Mesendoderm (in vitro differentiated cells): Measurements from ENCODE around the gene ALDOB.
A peak's percentile ranks its signal among the peaks of the same experiment; 100 is the strongest.

ENCODE experiments used
- DNase-seq: peaks from one replicate; pipeline ENCODE4 v3.0.0; 2013
- H2AK5ac ChIP-seq: 2 replicates; pipeline ENCODE4 v1.6.1; 2013; ENCODE audit warnings: low read length, inconsistent platforms
- H2BK120ac ChIP-seq: 2 replicates; pipeline ENCODE4 v1.6.1; 2013; ENCODE audit warnings: low read depth, mild to moderate bottlenecking, low read length, moderate library complexity, mixed read lengths
- H2BK15ac ChIP-seq: replicated peaks from 2 replicates; pipeline ENCODE4 v1.6.1; 2013; ENCODE audit warnings: low read depth, mild to moderate bottlenecking, moderate library complexity
- H2BK5ac ChIP-seq: 2 replicates; pipeline ENCODE4 v1.6.1; 2013; ENCODE audit warnings: low read length, inconsistent platforms
- H3K18ac ChIP-seq: 2 replicates; pipeline ENCODE4 v1.6.1; 2013; ENCODE audit warnings: mild to moderate bottlenecking, low read length, mixed read lengths
- H3K23ac ChIP-seq: one replicate; pipeline ENCODE4 v1.6.1; 2013; ENCODE audit warnings: low read length
- H3K27ac ChIP-seq: 2 replicates; pipeline ENCODE4 v1.5.1; 2013; ENCODE audit warnings: low read depth, mild to moderate bottlenecking, inconsistent platforms, low read length, moderate library complexity
- H3K27me3 ChIP-seq: 2 replicates; pipeline ENCODE4 v1.6.1; 2013; ENCODE audit warnings: low read length, control low read depth, mild to moderate bottlenecking, inconsistent platforms; ENCODE audit not compliant: insufficient read depth, poor library complexity
- H3K36me3 ChIP-seq: 2 replicates; pipeline ENCODE4 v1.6.1; 2013; ENCODE audit warnings: low read length, inconsistent platforms; ENCODE audit not compliant: control insufficient read depth, insufficient read depth
- H3K4ac ChIP-seq: one replicate; pipeline ENCODE4 v1.6.1; 2013; ENCODE audit warnings: low read depth, mild to moderate bottlenecking, low read length, moderate library complexity
- H3K4me1 ChIP-seq: 2 replicates; pipeline ENCODE4 v1.6.1; 2013; ENCODE audit warnings: low read depth, low read length, inconsistent platforms; ENCODE audit not compliant: control insufficient read depth
- H3K4me2 ChIP-seq: 2 replicates; pipeline ENCODE4 v1.6.1; 2013; ENCODE audit warnings: low read length
- H3K4me3 ChIP-seq: 2 replicates; pipeline ENCODE4 v1.5.1; 2013; ENCODE audit warnings: mild to moderate bottlenecking, low read length
- H3K56ac ChIP-seq: one replicate; pipeline ENCODE4 v1.6.1; 2013; ENCODE audit warnings: low read length
- H3K79me1 ChIP-seq: 2 replicates; pipeline ENCODE4 v1.6.1; 2013; ENCODE audit warnings: low read length, inconsistent platforms
- H3K79me2 ChIP-seq: 2 replicates; pipeline ENCODE4 v1.6.1; 2013; ENCODE audit warnings: mild to moderate bottlenecking, low read length; ENCODE audit not compliant: control insufficient read depth, insufficient read depth
- H3K9ac ChIP-seq: 2 replicates; pipeline ENCODE4 v1.6.1; 2013; ENCODE audit warnings: low read length, inconsistent platforms
- H4K5ac ChIP-seq: one replicate; pipeline ENCODE4 v1.6.1; 2013; ENCODE audit warnings: low read length
- H4K8ac ChIP-seq: one replicate; pipeline ENCODE4 v1.6.1; 2013; ENCODE audit warnings: low read depth, mild to moderate bottlenecking, control low read depth, low read length, moderate library complexity
- WGBS: extraction: QIAGEN DNeasy Blood & Tissue Kit; methylation state at CpG from one replicate; pipeline ENCODE4 v1.1.7; 2013; ENCODE audit warnings: low lambda C conversion rate, missing lambda C conversion rate; ENCODE audit not compliant: insufficient coverage; ENCODE audit errors: extremely low coverage; 5-methylcytosine and 5-hydroxymethylcytosine counted together

ALDOB gene

GRCh38 chr9:101463397-101463796 is 27.8 kb upstream of the ALDOB start:
- Histone ChIP-seq H3K4me2 (no peak overlapping the region), H3K18ac (no peak overlapping the region), H3K4me3 (no peak overlapping the region), H2BK15ac (no peak overlapping the region), H3K79me2 (no peaks in the 10 kb centered on the region), H3K27ac (no peak overlapping the region), H3K23ac (no peak overlapping the region), H3K36me3 (no peaks in the 10 kb centered on the region), H3K79me1 (no peaks in the 10 kb centered on the region), H3K56ac (no peak overlapping the region), H3K9ac (no peak overlapping the region), H3K27me3 (no peaks in the 10 kb centered on the region), H4K5ac (no peak overlapping the region), H4K8ac (no peak overlapping the region), H3K4ac (no peak overlapping the region), H2AK5ac (no peak overlapping the region), H2BK120ac (no peak overlapping the region), H2BK5ac (no peak overlapping the region), H3K4me1 (no peaks in the 10 kb centered on the region)
- no CpG with 5 or more reads among the region's 2 CpGs for WGBS
- DNase-seq, result no peak

- no peaks in the 10 kb centered on the region for H3K79me1 ChIP-seq
- no peak overlapping the region for H3K27ac ChIP-seq
- no peak overlapping the region for H3K18ac ChIP-seq
- H3K4me1 ChIP-seq, result no peaks in the 10 kb centered on the region
- no peaks in the 10 kb centered on the region for H3K79me2 ChIP-seq
- H2BK5ac ChIP-seq, result no peak overlapping the region
- H3K23ac ChIP-seq, result no peak overlapping the region
- no peak overlapping the region for H2BK120ac ChIP-seq
- H4K8ac ChIP-seq, result no peak overlapping the region
- no peak overlapping the region for H3K4me3 ChIP-seq
- no peaks in the 10 kb centered on the region for H3K36me3 ChIP-seq
- no peak overlapping the region for H3K4me2 ChIP-seq
- WGBS, result no CpG with 5 or more reads among the region's 5 CpGs
- no peaks in the 10 kb centered on the region for H3K27me3 ChIP-seq
- no peak overlapping the region for H2BK15ac ChIP-seq
- H3K9ac ChIP-seq, result no peak overlapping the region
- peak; percentile 79 for DNase-seq
- no peak overlapping the region for H4K5ac ChIP-seq
- H3K56ac ChIP-seq, result no peak overlapping the region
- no peak overlapping the region for H3K4ac ChIP-seq
- H2AK5ac ChIP-seq, result no peak overlapping the region
Measured at GRCh38 chr9:101462558-101462957, 27.0 kb upstream of the ALDOB start.

- H3K4me1 ChIP-seq, result no peaks in the 10 kb centered on the region
- no peaks in the 10 kb centered on the region for H3K79me1 ChIP-seq
- no CpG with 5 or more reads among the region's 4 CpGs for WGBS
- H3K18ac ChIP-seq, result no peak overlapping the region
- no peaks in the 10 kb centered on the region for H3K27me3 ChIP-seq
- H3K27ac ChIP-seq, result no peak overlapping the region
- H3K4me2 ChIP-seq, result no peak overlapping the region
- H4K8ac ChIP-seq, result no peak overlapping the region
- H3K23ac ChIP-seq, result no peak overlapping the region
- H4K5ac ChIP-seq, result no peak overlapping the region
- no peaks in the 10 kb centered on the region for H3K79me2 ChIP-seq
- H3K36me3 ChIP-seq, result no peaks in the 10 kb centered on the region
- no peak overlapping the region for H2AK5ac ChIP-seq
- H3K4me3 ChIP-seq, result no peak overlapping the region
- no peak overlapping the region for H3K56ac ChIP-seq
- no peak overlapping the region for H3K9ac ChIP-seq
- no peak overlapping the region for H3K4ac ChIP-seq
- H2BK120ac ChIP-seq, result no peak overlapping the region
- H2BK15ac ChIP-seq, result no peak overlapping the region
- peak; percentile 91 for DNase-seq
- H2BK5ac ChIP-seq, result no peak overlapping the region
Measured at GRCh38 chr9:101460965-101461364, 25.4 kb upstream of the ALDOB start.

GRCh38 chr9:101458963-101459631 is 23.5 kb upstream of the ALDOB start:
- Histone ChIP-seq H3K4me3 (no peak overlapping the region), H3K23ac (no peak overlapping the region), H3K4me2 (no peak overlapping the region), H2BK5ac (no peak overlapping the region), H2BK120ac (no peak overlapping the region), H4K8ac (no peak overlapping the region), H3K4ac (no peak overlapping the region), H3K27me3 (no peaks in the 10 kb centered on the region), H3K4me1 (no peaks in the 10 kb centered on the region), H3K27ac (no peak overlapping the region), H2BK15ac (no peak overlapping the region), H3K36me3 (no peaks in the 10 kb centered on the region), H3K18ac (no peak overlapping the region), H4K5ac (no peak overlapping the region), H3K9ac (no peak overlapping the region), H3K56ac (no peak overlapping the region), H3K79me1 (no peaks in the 10 kb centered on the region), H3K79me2 (no peaks in the 10 kb centered on the region), H2AK5ac (no peak overlapping the region)
- no CpG with 5 or more reads among the region's 9 CpGs for WGBS
- DNase-seq, result peak; percentile 96

- H3K4me3 ChIP-seq, result no peak overlapping the region
- no peaks in the 10 kb centered on the region for H3K36me3 ChIP-seq
- peak; percentile 68 for DNase-seq
- H4K8ac ChIP-seq, result no peak overlapping the region
- H3K79me2 ChIP-seq, result no peaks in the 10 kb centered on the region
- no peaks in the 10 kb centered on the region for H3K79me1 ChIP-seq
- no peak overlapping the region for H4K5ac ChIP-seq
- no peak overlapping the region for H2BK15ac ChIP-seq
- H3K23ac ChIP-seq, result no peak overlapping the region
- no peaks in the 10 kb centered on the region for H3K4me1 ChIP-seq
- no peak overlapping the region for H3K4ac ChIP-seq
- H2BK5ac ChIP-seq, result no peak overlapping the region
- WGBS, result no CpG with 5 or more reads among the region's 3 CpGs
- no peaks in the 10 kb centered on the region for H3K27me3 ChIP-seq
- no peak overlapping the region for H2AK5ac ChIP-seq
- H3K4me2 ChIP-seq, result no peak overlapping the region
- no peak overlapping the region for H3K18ac ChIP-seq
- H3K9ac ChIP-seq, result no peak overlapping the region
- no peak overlapping the region for H2BK120ac ChIP-seq
- H3K56ac ChIP-seq, result no peak overlapping the region
- H3K27ac ChIP-seq, result no peak overlapping the region
Measured at GRCh38 chr9:101457003-101457402, 21.4 kb upstream of the ALDOB start.

GRCh38 chr9:101455656-101456240 is 20.2 kb upstream of the ALDOB start:
- WGBS, result no CpG with 5 or more reads among the region's 2 CpGs
- Histone ChIP-seq H3K4me2 (no peak overlapping the region), H3K18ac (no peak overlapping the region), H3K36me3 (no peaks in the 10 kb centered on the region), H3K27ac (no peak overlapping the region), H2BK15ac (no peak overlapping the region), H2BK5ac (no peak overlapping the region), H3K56ac (no peak overlapping the region), H4K8ac (no peak overlapping the region), H3K23ac (no peak overlapping the region), H3K4me3 (no peak overlapping the region), H3K4ac (no peak overlapping the region), H3K79me1 (no peaks in the 10 kb centered on the region), H3K27me3 (no peaks in the 10 kb centered on the region), H3K9ac (no peak overlapping the region), H3K4me1 (no peaks in the 10 kb centered on the region), H3K79me2 (no peaks in the 10 kb centered on the region), H2AK5ac (no peak overlapping the region), H2BK120ac (no peak overlapping the region), H4K5ac (no peak overlapping the region)
- no peak for DNase-seq
